Stimulated activated CD4-positive, alpha-beta T cell treated with anti-CD3 and anti-CD28 coated beads, Interleukin-2, amount 100 ng/mL, for 48 hours (primary cell): ENCODE results near the gene MRPL43.

ENCODE experiments used
- DNase-seq, 2 donors: peaks; one replicate each; pipeline ENCODE4 v3.0.0-alpha.2; 2020

Gene MRPL43

GRCh38 chr10:101000915-101001658, 13.8 kb upstream of the MRPL43 start:
- no peak for DNase-seq

GRCh38 chr10:101000127-101000914, 13.0 kb upstream of the MRPL43 start:
- DNase-seq: no peak

GRCh38 chr10:100999742-101000126, 12.4 kb upstream of the MRPL43 start, which contains the start of gene LZTS2:
TSS of gene LZTS2 (plus strand) at chr10:100999808. CDS start at chr10:101002539, 2,731 bp downstream.
- DNase-seq: no peak

GRCh38 chr10:100998991-100999741, 11.9 kb upstream of the MRPL43 start:
- DNase-seq: peak; percentile 70 to 82

GRCh38 chr10:100998183-100998990, 11.1 kb upstream of the MRPL43 start:
- DNase-seq: peak; percentile 49 to 58

- DNase-seq: peak; percentile 69 to 73
Measured at GRCh38 chr10:100997360-100998182, 10.3 kb upstream of the MRPL43 start.

- DNase-seq: peak; percentile 25 to 32
Measured at GRCh38 chr10:100996678-100997359, 9.5 kb upstream of the MRPL43 start.

GRCh38 chr10:100995181-100995580, 7.9 kb upstream of the MRPL43 start:
- no peak for DNase-seq

GRCh38 chr10:100993986-100994708, 6.8 kb upstream of the MRPL43 start:
- no peak for DNase-seq

GRCh38 chr10:100989088-100989487, 1.8 kb upstream of the MRPL43 start:
- DNase-seq: no peak

GRCh38 chr10:100988166-100988565, 869 bp upstream of the MRPL43 start:
- no peak for DNase-seq

- no peak for DNase-seq
Measured at GRCh38 chr10:100987685-100988049, 370 bp upstream of the MRPL43 start.

- no peak for DNase-seq
Measured at GRCh38 chr10:100986623-100986951, 710 bp downstream of the MRPL43 start.

- no peak for DNase-seq
Measured at GRCh38 chr10:100985336-100985735, 2.0 kb downstream of the MRPL43 start.

GRCh38 chr10:100984672-100985177, 2.6 kb downstream of the MRPL43 start:
- no peak for DNase-seq

GRCh38 chr10:100983868-100984671, 3.2 kb downstream of the MRPL43 start:
- DNase-seq: no peak

- DNase-seq: no peak
Measured at GRCh38 chr10:100982916-100983830, 4.1 kb downstream of the MRPL43 start.

- no peak for DNase-seq
Measured at GRCh38 chr10:100981178-100981772, 6.0 kb downstream of the MRPL43 start.
